Hematopoietic multipotent progenitor cell treated with erythropoietin and hydrocortisone succinate and interleukin-3 and kit ligand, for 8 days (in vitro differentiated cells): ENCODE results near the gene DPYD.

Experiments
- DNase-seq: peaks from one replicate; pipeline ENCODE4 v3.0.0-alpha.2; 2015

Gene DPYD

DNA sequence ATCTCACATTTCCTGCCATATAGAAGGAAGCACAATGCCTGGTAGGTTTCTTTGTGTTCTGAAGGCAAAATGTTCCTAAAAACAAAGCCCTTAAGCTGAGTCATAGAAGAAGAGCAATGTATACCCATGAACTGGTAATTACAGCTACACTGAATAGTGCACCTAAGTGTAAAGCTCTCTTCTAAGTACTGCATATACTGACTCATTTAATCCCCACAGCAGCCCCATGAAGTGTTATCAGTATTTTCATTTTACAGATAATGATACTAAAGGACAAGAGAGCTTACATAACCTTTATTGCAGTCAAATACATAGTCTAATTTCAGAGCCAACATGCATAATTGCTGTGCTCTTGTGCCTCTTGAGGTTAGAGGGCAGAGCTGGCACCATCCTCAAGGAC is 239.9 kb downstream of the DPYD start:
- no peak for DNase-seq

DNA sequence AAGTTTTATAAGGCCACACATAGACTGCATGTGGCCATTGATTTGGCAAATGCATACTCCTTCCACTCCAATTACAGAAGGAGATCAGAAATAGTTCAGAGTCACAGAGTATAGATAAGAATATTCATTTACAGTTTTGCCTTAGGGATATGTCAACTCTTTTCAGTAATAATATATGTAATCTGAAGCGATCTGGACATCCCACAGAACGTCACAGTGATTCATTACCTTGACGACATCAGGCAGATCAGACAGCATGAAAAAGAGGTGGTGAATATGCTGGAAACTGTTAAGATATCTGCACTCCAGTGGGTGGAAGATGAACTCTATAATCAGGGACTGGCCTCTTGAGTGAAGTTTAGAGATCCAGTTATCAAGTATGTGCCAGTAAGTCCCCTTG is 240.4 kb downstream of the DPYD start:
- no peak for DNase-seq

DNA sequence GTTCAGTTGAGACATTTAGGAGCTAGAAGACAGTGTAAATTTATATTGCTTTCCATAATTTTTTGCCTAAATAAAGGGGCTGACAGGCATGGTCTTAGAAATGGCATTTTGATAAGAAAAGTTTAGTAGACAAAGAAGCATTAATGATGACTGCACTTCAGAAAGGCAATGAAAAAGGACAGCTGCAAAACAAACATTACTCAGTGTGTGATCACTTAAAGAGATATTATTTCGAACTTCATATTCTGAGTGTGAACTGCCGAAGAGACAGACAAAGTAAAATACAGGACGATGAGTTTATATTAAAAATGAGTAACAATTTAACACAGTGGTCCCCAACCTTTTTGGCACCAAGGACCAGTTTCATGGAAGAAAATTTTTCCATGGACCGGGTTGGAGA is 243.1 kb downstream of the DPYD start:
- no peak for DNase-seq

DNA sequence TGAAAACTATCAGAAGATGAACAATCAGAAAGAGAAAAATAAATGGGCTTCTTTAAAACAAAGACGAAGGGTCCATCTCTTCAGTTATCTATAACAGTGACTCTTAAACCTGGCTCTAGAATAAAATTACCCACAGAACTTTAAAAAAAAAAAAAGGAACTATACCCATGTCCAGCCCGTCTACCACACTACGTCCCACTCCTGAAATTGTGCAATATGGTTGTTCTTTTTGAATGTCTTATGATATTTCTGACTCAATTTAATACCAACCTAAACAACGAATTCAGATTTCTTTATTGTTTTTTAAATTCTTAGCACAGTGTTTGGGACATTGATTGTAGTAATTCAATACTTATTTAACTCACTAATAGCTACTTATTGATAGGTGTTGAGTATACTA is 246.3 kb downstream of the DPYD start:
- DNase-seq = no peak

DNA sequence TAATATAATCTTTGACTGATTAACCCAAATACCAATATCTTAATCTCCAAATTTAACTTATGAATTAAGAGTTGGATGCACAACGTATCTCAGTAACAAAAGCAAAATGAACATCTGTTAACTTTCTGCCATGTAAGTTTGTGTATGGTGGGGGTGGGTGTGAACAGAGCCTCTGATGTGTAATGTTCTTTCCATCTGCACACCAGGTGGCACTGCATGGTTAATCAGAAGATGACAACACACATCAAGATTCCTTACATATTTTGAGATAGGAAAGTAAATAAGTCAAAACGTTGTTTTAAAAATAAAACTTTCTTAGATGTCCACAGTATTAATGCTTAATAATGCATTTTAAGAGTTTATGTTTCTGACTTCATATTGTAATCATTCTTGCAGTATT is 251.9 kb downstream of the DPYD start:
- peak; percentile 23 for DNase-seq

DNA sequence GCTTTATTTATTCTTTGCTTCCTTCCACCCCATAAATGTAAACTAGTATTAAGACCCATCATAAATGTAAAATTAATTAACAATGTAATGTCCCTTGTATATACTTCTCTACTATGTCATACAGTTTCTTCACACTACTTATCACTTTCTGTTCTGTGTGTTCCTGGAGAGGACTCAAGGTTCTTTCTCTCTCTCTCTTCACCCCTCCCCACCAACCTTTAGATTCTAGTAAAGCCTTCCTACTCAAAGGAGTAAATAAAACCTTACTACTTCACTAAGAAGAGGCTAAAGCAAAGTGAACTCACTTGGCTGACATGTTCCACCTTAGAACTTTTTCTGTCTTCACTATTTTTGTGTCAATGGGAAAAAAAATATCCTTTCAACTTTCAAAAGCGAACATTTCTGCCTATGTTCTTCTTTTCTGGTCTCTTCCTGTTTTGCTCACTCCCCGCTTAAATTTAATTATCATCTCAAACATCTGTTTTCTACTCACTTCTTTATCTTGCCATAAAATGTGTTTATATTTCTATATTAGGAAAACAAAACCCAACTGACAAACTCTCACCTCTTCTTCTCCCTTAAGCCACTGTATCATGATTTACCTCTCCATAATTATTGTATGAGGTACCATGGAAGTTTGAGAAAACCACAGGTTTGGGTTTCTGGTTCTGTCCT is 260.3 kb downstream of the DPYD start:
- DNase-seq = peak; percentile 57

DNA sequence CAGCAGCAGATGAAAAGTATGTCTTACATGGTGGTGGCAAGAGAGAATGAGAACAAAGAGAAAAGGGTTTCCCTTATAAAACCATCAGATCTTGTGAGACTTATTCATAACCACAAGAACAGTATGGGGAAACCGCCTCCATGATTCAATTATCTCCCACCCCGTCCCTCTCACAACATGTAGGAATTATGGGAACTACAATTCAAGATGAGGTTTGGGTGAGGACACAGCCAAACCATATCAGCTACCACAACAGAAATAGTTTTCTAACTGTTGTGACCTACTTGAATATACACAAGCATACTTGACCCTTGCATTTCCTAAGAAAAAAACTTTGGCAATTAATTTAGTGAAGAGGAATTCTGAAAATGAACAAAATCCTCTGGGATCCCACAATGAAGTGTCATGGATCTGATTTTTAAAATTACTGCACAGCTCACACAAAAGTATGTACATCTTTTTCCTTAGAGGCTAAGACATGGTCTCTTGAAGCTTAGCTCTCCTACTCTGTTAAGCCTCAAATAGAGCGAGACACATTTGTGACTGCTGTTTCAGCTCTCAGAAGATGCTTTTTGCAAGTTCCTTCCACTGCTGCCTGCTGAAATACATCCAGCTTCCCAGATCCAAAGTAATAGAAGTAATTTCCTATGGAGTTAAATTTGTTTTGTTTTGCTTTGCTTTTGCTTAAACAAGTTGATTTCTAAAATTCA is 265.8 kb downstream of the DPYD start:
- DNase-seq = no peak

DNA sequence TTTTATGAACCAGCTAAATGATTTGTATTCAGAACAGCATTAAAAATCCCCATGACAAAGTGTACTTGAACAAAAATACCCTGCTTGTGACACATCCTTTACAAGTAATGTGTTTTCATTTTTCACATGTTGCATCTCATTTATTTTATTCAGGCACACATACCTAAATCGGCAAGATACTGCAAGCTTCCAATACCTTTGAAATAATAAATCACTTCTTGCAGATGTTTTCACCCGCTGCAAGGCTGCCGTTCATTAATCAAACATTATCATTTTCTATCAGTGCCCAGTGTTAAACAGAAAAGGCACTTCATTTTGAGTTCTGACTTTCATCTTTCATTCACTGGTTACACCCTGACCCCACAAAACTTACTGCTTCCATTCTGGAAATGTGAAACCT is 269.6 kb downstream of the DPYD start:
- no peak for DNase-seq

DNA sequence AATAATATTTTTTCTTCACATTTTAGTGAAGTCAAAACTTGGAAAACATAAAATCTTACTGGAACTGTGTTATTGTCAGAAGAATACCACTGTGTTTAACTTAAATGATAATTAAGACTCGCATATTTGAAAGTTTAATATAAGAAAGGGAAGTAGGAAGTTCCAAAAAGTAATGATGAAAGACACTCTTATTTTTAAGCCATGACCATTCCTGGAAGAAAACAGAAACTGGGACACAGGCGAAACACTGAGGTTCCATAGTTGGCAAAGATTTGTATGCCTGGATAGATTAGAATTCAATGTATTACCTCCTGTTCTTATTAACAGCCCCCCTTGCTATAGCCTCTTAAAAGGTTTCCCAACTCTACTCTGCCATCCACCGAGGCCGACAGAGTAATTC is 271.2 kb downstream of the DPYD start:
- no peak for DNase-seq

DNA sequence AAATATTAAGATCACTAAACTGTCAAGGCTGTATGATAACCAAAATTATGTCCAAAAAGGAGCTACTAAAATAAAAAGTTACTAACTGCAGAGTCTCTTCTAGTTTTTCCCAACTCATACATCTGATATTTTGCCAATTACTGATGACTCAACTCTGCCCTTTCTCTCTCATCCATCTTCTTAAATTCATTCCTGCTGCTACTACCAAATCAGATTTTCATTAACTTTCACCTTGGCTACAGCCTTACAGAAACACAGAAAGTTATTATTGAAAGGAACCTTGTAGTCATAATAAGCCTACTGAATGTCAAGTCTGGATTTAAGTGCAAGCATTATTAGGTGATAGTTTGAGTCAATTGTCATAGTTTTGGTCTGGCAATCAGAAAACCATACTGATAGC is 273.1 kb downstream of the DPYD start:
- DNase-seq = no peak

DNA sequence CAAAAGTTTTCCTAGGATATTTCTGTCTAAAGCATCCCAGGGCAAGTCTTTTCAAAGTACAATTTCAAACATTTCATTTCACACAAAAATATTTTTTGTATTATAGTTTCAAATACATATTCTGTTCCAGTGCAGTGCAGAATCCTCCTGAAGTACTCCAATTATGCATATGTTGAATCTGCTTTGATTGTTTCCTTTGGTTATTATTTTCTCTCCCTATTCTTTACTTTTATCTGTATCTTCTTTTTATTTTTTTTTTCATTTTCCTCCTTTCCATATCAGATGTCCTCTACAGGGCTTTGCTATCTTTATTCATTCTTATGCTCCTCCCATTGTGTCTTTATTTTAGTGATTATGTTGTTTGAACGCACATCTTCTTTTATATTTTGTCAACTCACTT is 274.8 kb downstream of the DPYD start:
- DNase-seq = no peak

DNA sequence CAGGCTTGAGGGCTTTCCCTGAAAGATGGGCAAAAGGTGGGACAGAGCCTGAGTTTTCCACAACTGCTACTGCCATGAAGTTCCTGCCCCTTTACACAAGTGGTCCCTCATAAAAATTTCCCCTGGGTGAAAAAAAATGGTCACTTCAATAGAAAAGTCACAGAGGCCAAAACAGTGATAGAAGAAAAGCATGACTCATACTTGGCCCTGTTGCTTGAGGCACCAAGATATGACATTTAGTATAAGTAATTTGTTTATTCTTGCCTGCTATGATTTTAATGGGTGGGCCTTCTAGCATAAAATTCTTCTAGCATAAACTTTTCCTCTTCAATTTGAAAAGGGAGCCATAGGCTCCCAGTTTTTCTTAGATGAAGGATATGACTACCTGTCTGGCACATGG is 280.2 kb downstream of the DPYD start:
- DNase-seq = no peak

DNA sequence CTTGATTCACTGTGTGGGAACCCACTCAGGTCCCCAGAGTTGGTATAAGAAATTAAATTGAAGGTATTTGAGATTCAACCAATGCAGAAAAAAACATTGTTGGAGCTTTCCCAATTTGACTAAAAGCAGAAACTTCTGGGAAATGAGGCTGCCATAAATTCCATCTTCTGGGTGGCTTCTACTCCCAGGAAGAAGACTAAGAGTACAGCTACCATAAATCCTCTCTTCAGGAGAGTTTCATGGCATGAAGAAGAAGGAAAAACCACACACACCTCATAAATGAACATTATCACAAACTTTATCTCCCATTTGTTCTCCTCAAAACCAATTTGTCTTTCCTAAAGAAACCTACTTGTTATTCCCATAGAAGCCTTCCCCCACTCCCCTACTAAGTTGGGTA is 283.9 kb downstream of the DPYD start:
- no peak for DNase-seq

DNA sequence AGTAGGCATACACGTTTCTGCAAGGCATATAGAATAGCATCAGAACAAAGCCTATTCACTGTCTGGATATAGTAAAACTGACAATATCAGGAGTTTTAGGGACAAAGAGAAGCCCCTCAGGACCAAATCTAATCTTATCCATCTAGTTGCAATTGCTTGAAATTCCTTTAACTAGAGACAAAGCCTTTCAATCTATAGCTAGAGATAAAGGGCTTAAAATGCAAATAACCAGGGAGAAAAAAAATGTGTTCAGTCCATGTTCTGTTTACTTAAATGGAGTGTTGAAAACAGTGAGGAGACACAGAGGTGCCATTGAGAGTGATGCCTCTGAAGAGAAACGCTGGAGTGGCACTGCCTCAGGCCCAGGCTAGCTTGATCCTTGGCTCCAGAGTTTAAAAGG is 286.1 kb downstream of the DPYD start:
- DNase-seq = no peak

DNA sequence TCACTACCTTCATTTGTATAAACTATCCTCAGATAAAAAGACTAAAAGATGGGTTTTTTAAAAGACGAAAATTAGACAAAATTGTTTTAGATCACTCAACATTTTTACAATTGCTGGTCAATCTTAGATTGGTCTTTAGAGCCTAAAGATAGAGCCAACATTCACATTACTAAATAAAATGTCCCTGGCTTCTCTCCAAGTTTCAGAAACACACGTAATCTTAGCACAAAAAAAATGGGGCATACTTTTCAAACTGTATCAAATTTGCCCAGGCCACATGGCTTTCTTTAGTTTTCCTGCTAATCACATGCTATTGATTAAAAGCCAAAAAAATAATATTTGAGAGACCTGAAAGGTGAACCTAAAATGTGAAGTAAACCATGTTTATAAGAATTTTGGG is 288.1 kb downstream of the DPYD start:
- DNase-seq = no peak

DNA sequence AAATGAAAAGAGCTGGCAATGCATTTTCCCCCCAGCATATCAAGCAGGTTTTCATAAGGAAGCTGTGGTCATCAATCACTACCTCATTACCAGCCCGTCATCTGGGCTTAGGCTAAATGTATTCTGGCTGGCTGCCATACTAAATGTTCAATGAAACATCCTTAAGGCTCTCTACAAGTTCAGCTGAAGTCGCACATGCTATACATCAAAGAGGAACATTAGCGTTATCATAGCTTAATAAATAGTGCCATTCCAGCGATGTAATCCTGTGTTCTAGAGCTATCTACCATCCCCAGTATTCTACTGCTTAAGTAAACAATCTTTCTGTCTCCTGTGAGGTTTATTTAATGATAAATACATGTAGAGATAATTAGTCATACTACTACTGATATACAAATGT is 288.8 kb downstream of the DPYD start:
- DNase-seq = no peak

DNA sequence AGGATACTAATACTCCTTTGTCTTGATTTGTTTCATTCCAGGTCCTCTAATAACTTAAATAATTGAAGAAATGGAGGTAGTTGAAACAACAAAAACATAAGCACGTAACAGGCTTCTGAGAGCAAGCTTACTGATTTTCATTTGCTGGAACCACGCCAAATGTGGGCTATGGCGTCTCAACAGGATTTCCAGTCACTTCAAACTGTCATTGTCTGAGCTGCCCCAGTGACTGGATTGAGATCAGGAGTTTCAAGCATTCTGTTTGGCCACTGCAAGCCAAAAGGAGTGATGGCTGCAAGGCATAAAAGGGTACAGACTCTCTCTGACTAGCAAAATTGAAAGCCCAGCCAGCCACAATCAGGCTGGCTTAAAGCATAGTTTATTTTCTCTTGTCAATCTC is 289.9 kb downstream of the DPYD start:
- DNase-seq = no peak

DNA sequence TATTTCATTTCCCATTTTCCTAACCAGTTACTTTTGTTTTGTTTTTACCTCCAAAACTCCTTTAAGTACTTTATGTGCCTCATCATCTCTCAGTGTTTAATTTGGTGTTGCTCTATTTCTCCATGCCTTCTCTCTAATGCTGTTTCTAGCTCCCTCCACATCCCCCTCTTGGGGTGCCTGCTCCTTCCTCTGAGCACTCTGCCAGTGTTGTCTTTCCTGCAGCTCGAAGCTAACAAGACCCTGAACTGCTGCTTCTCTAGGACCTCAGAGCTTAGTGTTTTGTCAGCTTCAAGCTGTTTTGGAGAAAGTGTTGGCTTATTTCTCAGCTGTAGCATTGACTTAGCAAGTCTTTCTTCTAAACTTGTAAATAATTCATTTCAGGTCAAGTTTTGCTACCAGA is 290.6 kb downstream of the DPYD start:
- DNase-seq = no peak

DNA sequence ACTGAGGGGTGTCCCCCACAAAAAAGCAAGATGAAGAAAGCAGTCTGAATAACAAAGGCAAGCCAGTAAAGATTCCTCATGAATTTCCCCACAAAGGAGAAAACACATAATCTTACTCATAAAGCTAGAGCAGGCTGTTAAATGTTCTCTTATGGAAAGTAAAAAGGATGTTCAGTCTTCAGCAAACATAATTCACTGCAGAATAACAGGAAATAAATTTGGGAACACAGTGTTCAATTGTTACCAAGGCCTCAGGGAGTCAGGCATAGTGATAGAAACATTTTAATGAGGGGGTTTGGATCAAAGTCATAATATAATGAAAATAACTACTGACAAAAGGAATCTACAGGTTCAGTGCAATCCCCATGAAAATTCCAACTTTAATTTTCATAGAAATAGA is 297.6 kb downstream of the DPYD start:
- no peak for DNase-seq

DNA sequence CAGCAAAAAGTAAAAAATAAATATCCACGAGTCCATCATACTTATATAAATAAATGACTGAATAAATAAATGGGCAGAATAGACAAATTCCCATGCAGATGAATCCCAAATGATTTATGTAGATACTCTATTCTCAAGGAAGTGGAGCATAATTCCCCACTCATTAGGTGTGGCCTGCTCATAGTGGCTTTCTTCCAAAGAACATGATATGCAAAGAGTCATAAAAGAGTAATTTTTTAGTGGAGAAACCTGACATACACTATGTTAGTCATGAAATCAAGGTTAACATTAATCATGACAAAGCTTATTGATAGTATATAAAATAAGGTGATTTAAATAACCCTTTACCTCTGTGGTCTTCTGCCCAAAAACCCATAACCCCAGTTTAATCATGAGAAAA is 298.9 kb downstream of the DPYD start:
- DNase-seq = no peak

DNA sequence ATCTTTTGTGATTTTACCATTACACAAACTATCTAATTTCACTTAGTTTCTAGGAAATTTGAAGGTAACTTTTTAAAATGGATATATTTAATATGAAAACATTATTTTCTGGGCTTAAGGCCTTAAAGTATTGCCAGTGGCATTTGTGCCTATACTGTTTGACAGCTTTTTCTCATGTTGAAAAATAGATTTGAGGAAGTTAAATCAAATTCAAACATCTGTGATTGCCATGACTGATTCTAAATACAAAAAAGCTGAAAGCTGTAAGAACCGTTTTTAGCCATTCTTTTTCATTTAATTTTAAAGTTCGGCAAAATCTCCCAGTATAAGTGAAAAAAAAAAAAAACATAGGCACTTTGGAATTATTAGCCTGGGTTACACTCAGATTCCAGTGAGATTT is 301.1 kb downstream of the DPYD start:
- no peak for DNase-seq

DNA sequence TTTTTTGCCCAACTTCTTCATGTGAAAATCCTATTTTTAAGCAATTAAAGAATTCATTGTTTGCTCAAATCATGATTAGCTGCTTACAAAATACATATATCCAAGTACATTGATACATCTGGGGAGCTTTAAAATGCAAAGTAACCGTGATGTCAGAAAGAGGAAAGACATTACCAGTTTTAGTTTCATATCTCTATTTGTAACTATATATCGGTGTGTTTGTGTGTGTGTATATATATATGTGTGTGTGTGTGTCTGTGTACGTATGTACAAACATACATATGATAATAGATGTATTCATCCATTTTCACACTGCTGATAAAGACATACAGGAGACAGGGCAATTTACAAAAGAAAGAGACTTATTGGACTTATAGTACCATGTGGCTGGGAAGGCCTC is 310.1 kb downstream of the DPYD start:
- DNase-seq = no peak

DNA sequence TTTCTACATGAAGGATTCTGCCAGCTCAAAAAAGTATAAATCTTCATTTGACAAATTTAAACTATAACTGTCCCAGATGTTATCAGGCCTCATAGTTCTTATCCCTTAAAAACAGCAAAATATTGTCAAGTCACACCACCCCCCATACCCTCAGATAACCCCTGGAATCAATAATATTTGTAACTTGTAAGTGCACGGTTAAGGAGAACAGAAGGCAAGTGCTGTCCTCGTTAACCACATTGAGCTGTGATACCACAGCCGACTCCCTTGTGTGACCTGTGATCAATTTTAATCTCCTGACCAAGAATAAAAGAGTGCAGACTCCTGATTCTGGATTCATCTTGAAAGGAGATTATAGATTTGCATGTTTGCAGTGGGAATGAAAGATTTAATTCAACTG is 310.7 kb downstream of the DPYD start:
- DNase-seq = no peak

DNA sequence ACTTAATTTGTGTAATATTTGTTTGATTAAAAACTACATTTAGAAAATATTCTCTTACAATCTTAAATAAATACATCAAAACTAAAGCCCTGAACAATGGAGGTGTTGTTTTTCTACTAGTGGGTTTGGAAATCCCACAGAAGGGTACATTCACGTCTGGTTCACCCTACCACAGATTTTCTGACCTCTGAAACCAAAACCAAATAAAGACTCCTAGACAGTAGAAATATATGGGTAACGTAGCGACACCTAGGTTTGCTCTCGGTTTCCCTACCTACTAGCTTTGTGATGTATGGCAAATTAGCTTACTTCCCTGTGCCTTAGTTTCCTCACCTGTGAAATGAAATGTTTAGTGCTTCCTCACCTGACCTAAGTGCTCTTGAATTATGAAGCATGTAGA is 312.6 kb downstream of the DPYD start:
- DNase-seq = no peak

DNA sequence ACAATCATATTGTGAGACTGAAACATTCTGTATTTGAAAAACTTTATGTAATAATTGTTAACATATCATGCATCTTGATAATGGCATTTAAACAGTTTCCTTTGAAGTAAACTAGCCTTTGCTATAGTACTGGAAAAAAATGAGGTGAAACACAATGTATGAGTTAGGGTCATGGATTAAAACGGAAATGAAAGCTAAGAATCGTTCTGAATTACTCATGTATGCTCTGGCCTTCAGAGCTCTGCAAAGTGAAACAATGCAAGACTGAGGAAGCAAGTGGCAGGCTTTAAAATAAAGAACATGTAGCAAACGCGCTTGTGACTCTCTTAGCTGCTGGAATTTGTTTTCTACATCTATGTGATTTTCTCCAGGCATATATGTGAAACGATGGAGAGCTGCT is 317.1 kb downstream of the DPYD start:
- DNase-seq = no peak
